Fibroblast of the aortic adventitia (primary cell): ENCODE data around the gene OR10H3. TPM values are rescaled to one million over a fixed set of nuclear protein-coding genes. Genes with fewer than 3 reads are reported as not detected.

Experiments
- DNase-seq: peaks from one replicate; pipeline ENCODE4 v3.0.0-alpha.2; 2010; ENCODE audit warnings: low read depth
- H3K4me3 ChIP-seq: 2 replicates; pipeline ENCODE4 v1.5.1; 2011; ENCODE audit warnings: low read depth, mild to moderate bottlenecking, control low read depth, low read length, moderate library complexity
- CTCF ChIP-seq: IDR thresholded peaks from 2 replicates; pipeline ENCODE4 v1.5.1; 2011; ENCODE audit warnings: mild to moderate bottlenecking, low read length, control low read depth, inconsistent platforms; ENCODE audit not compliant: insufficient read depth
- total RNA-seq: library from RNA; depleted of rRNA; stranded (reverse); fragments of >200 nt; gene quantifications from 2 replicates; pipeline ENCODE4 v1.2.3, GENCODE V29; 2012; ENCODE audit warnings: low replicate concordance

Gene OR10H3
- total RNA-seq, 1 donor: not detected

- TF ChIP-seq CTCF: no peak
Measured at GRCh38 chr19:15787611-15788155, 49.9 kb downstream of the OR10H3 start, which contains the start of gene OR10H5. Gene OR10H5 (plus strand): TSS chr19:15787661. CDS start chr19:15794049, 6,388 bp downstream.

GRCh38 chr19:15788594-15789270, 50.9 kb downstream of the OR10H3 start:
- no peak overlapping the region for H3K4me3 ChIP-seq
- TF ChIP-seq CTCF: no peak
- no peak for DNase-seq

More at GRCh38 chr19:15787611-15788155, 49.9 kb downstream of the OR10H3 start, which contains the start of gene OR10H5:
- DNase-seq: no peak
- no peak within 1 kb of the TSS for H3K4me3 ChIP-seq

- TF ChIP-seq CTCF: no peak
- no peak overlapping the region for H3K4me3 ChIP-seq
- no peak for DNase-seq
Measured at GRCh38 chr19:15790096-15790495, 52.3 kb downstream of the OR10H3 start.

Other genes with a start within 250 kb of the OR10H3 start
- gene CYP4F22, start 229.5 kb upstream of the OR10H3 start, total RNA-seq: not detected in 2 replicates
- gene CYP4F8, start 122.8 kb upstream of the OR10H3 start, total RNA-seq: not detected in 2 replicates
- gene CYP4F3, start 97.1 kb upstream of the OR10H3 start, total RNA-seq: not detected in 2 replicates
- gene CYP4F12, start 64.9 kb upstream of the OR10H3 start, total RNA-seq: not detected in 2 replicates
- gene OR10H2, start 10.0 kb upstream of the OR10H3 start, total RNA-seq: not detected in 2 replicates
- not detected in 2 replicates for gene OR10H5, start 49.7 kb downstream of the OR10H3 start, total RNA-seq
- not detected in 2 replicates for gene OR10H1, start 77.7 kb downstream of the OR10H3 start, total RNA-seq
- not detected in 2 replicates for gene CYP4F2, start 160.1 kb downstream of the OR10H3 start, total RNA-seq
- not detected in 2 replicates for gene CYP4F11, start 196.5 kb downstream of the OR10H3 start, total RNA-seq
- not detected in 2 replicates for gene OR10H4, start 211.0 kb downstream of the OR10H3 start, total RNA-seq